ENCODE data around the gene PPP2R5B.

Gene PPP2R5B

GRCh38 chr11:64892411-64892831, 32.1 kb upstream of the PPP2R5B start:
- DNase-seq (ENCODE audit: low spot score), result no peak
- no peak for TF ChIP-seq CTCF (IDR thresholded peaks at IDR 0.05; ENCODE audit: poor library complexity, severe bottlenecking)
- ATAC-seq (ENCODE audit: low read depth), result no peak
- Histone ChIP-seq H3K36me3 (ENCODE audit: low read depth) (peaks cover 4% of the 10 kb centered on the region; the same call in 1 of the 2 replicates), H3K27me3 (ENCODE audit: insufficient read depth, poor library complexity, severe bottlenecking) (no peaks in the 10 kb centered on the region), H3K4me3 (ENCODE audit: severe bottlenecking) (no peak overlapping the region), H3K27ac (ENCODE audit: poor library complexity, severe bottlenecking) (no peak overlapping the region), H3K9me3 (ENCODE audit: severe bottlenecking) (no peaks in the 10 kb centered on the region), H3K4me1 (ENCODE audit: insufficient read depth, poor library complexity, severe bottlenecking) (no peaks in the 10 kb centered on the region)

GRCh38 chr11:64892838-64893193, 31.7 kb upstream of the PPP2R5B start:
- Histone ChIP-seq H3K27ac (ENCODE audit: poor library complexity, severe bottlenecking) (no peak overlapping the region), H3K9me3 (ENCODE audit: severe bottlenecking) (no peaks in the 10 kb centered on the region), H3K4me1 (ENCODE audit: insufficient read depth, poor library complexity, severe bottlenecking) (no peaks in the 10 kb centered on the region), H3K36me3 (ENCODE audit: low read depth) (peaks cover 7% of the 10 kb centered on the region; the same call in 1 of the 2 replicates), H3K27me3 (ENCODE audit: insufficient read depth, poor library complexity, severe bottlenecking) (no peaks in the 10 kb centered on the region), H3K4me3 (ENCODE audit: severe bottlenecking) (no peak overlapping the region)
- no peak for ATAC-seq (ENCODE audit: low read depth)
- no peak for DNase-seq (ENCODE audit: low spot score)
- no peak for TF ChIP-seq CTCF (IDR thresholded peaks at IDR 0.05; ENCODE audit: poor library complexity, severe bottlenecking)

DNA sequence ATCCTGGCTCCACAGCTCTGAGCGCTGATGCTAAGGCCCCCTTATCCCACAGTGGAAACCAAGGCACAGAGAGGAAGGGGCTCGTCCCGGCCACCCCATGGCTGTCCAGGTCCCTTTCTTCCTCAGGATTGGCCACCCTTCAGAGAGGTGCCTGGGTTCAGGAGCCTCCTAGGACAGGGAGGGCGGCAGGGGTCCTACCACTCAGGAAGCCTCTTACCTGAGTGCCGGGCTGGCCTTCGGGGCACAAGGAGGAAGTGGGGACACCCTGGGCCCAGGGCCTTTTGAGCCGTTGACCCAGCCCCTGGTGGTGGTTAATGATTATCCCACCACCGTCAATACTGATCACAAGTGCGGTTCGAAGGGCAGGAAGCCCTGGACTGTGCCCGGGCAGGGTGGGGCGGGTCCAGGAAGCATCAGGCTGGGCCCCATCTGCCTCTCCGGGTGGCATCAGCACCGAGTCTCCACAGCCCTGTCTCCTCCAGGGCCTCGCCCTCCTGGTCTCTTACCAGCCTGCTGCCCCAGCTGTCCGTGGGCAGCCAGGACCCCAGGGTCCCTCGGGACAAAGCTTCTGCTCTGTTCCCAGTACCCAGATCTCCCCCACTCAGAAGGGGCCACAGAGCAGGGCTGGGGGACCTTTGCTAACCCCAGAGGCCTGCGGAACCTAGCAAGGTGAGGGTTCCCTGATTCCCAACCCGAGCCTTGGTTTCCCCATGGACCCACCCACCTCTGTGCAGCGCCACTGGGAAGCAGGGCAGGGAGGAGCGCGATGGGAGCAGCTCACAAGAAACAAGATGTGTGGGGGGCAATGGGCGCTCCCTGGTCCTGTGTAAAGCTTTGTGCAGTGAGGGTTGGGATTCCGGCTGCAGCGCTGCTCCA, 31.1 kb upstream of the PPP2R5B start:
- Histone ChIP-seq H3K9me3 (ENCODE audit: severe bottlenecking) (no peaks in the 10 kb centered on the region), H3K27ac (ENCODE audit: poor library complexity, severe bottlenecking) (no peak overlapping the region), H3K4me3 (ENCODE audit: severe bottlenecking) (no peak overlapping the region), H3K27me3 (ENCODE audit: insufficient read depth, poor library complexity, severe bottlenecking) (no peaks in the 10 kb centered on the region), H3K4me1 (ENCODE audit: insufficient read depth, poor library complexity, severe bottlenecking) (no peaks in the 10 kb centered on the region), H3K36me3 (ENCODE audit: low read depth) (peaks cover 11% of the 10 kb centered on the region; the same call in 1 of the 2 replicates)
- TF ChIP-seq CTCF (IDR thresholded peaks at IDR 0.05; ENCODE audit: poor library complexity, severe bottlenecking), result no peak
- DNase-seq (ENCODE audit: low spot score) (no peak), ATAC-seq (ENCODE audit: low read depth) (no peak)

GRCh38 chr11:64894070-64894811, 30.2 kb upstream of the PPP2R5B start:
- TF ChIP-seq CTCF (IDR thresholded peaks at IDR 0.05; ENCODE audit: poor library complexity, severe bottlenecking), result peak; percentile 89
- Histone ChIP-seq H3K9me3 (ENCODE audit: severe bottlenecking) (no peaks in the 10 kb centered on the region), H3K36me3 (ENCODE audit: low read depth) (peaks cover 11% of the 10 kb centered on the region; the same call in 1 of the 2 replicates), H3K27ac (ENCODE audit: poor library complexity, severe bottlenecking) (no peak overlapping the region), H3K4me3 (ENCODE audit: severe bottlenecking) (no peak overlapping the region), H3K27me3 (ENCODE audit: insufficient read depth, poor library complexity, severe bottlenecking) (no peaks in the 10 kb centered on the region), H3K4me1 (ENCODE audit: insufficient read depth, poor library complexity, severe bottlenecking) (no peaks in the 10 kb centered on the region)
- DNase-seq (ENCODE audit: low spot score) (no peak), ATAC-seq (ENCODE audit: low read depth) (peak; percentile 77)
